Measurements from ENCODE around the gene PLP2.
A peak's percentile ranks its signal among the peaks of the same experiment; 100 is the strongest.
"Not testable (repeated sequence)": the region's sequence is repeated elsewhere in the genome, so short reads cannot be mapped to it uniquely, and the experiment has no call there.

The PLP2 gene

GRCh38 chrX:49171752-49172279 is at the start of gene PLP2:
Gene PLP2, plus strand, starts transcription at chrX:49171898. Its CDS starts 103 bp downstream, at chrX:49172001.
- Histone ChIP-seq H3K9me2 (ENCODE audit: low read depth, low read length) (no peaks in the 10 kb centered on the region), H3K4me1 (ENCODE audit: insufficient read depth, low read length, severe bottlenecking) (peaks cover 30% of the 10 kb centered on the region), H3K9me3 (ENCODE audit: low read length) (no peaks in the 10 kb centered on the region), H2AFZ (ENCODE audit: low read length) (no peak within 1 kb of the TSS), H3K4me2 (ENCODE audit: low read length) (peak within 1 kb of the TSS; percentile 63), H3K27ac (ENCODE audit: low read depth, low read length, poor library complexity, severe bottlenecking) (peak within 1 kb of the TSS; percentile 63), H4K20me1 (ENCODE audit: insufficient read depth, low read length) (no peaks in the 10 kb centered on the region), H3K9ac (ENCODE audit: low read length) (peak within 1 kb of the TSS; percentile 83), H3F3A (ENCODE audit: insufficient read depth, low read length) (no peaks in the 10 kb centered on the region), H3K36me3 (ENCODE audit: insufficient read depth, low read length) (peaks cover 33% of the 10 kb centered on the region), H3K27me3 (ENCODE audit: insufficient read depth, low read length) (no peaks in the 10 kb centered on the region), H3K79me2 (ENCODE audit: insufficient read depth, low read length) (no peaks in the 10 kb centered on the region), H3K4me3 (ENCODE audit: low read depth, low read length, poor library complexity, severe bottlenecking) (peak within 1 kb of the TSS; percentile 82)
- TF ChIP-seq EZH2 (IDR thresholded peaks at IDR 0.05; ENCODE audit: borderline replicate concordance, low read length): no peak

DNA sequence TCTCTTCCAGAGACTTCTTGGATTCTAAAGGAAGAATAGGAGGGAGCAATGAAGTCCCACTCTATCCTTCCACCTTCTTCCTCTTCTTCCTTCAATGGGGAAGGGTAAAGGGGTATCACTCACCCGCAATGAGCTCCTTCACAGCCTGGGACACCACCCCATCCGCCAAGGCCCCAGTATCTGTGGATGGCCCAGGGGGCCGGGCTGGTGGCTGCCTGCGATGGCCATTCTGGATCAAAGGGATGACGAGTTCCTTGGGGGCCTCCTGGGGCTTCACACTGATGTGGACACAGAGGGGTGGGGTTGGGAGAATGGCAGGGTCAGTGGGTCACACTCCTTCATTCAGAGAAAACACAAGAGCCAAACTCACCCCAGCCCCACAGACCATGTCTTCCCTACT is 49.2 kb upstream of the PLP2 start:
- no peak overlapping the region for H2AFZ ChIP-seq (ENCODE audit: low read length)
- TF ChIP-seq CTCF (IDR thresholded peaks at IDR 0.05; ENCODE audit: low read length) (no peak), EZH2 (IDR thresholded peaks at IDR 0.05; ENCODE audit: borderline replicate concordance, low read length) (no peak)
- H3K9ac ChIP-seq (ENCODE audit: low read length): peak overlapping the region; percentile 100; the same call in 1 of the 2 replicates
- no peak overlapping the region for H3K27ac ChIP-seq (ENCODE audit: low read depth, low read length, poor library complexity, severe bottlenecking)
- H3K4me3 ChIP-seq (ENCODE audit: low read depth, low read length, poor library complexity, severe bottlenecking): peak overlapping the region; percentile 99
- H4K20me1 ChIP-seq (ENCODE audit: insufficient read depth, low read length): no peaks in the 10 kb centered on the region
- H3K79me2 ChIP-seq (ENCODE audit: insufficient read depth, low read length): peaks cover 10% of the 10 kb centered on the region
- peaks cover 13% of the 10 kb centered on the region; the same call in 1 of the 2 replicates for H3K36me3 ChIP-seq (ENCODE audit: insufficient read depth, low read length)
- H3K27me3 ChIP-seq (ENCODE audit: insufficient read depth, low read length): no peaks in the 10 kb centered on the region
- H3K4me1 ChIP-seq (ENCODE audit: insufficient read depth, low read length, severe bottlenecking): peaks cover 9% of the 10 kb centered on the region
- no peaks in the 10 kb centered on the region for H3K9me2 ChIP-seq (ENCODE audit: low read depth, low read length)
- no peaks in the 10 kb centered on the region for H3F3A ChIP-seq (ENCODE audit: insufficient read depth, low read length)
- peak overlapping the region; percentile 98 for H3K4me2 ChIP-seq (ENCODE audit: low read length)
- no peaks in the 10 kb centered on the region for H3K9me3 ChIP-seq (ENCODE audit: low read length)

- H3K27me3 ChIP-seq (ENCODE audit: insufficient read depth, low read length); H3K4me2 ChIP-seq (ENCODE audit: low read length); H3K4me3 ChIP-seq (ENCODE audit: low read depth, low read length, poor library complexity, severe bottlenecking); H3K27ac ChIP-seq (ENCODE audit: low read depth, low read length, poor library complexity, severe bottlenecking); H4K20me1 ChIP-seq (ENCODE audit: insufficient read depth, low read length); H3K36me3 ChIP-seq (ENCODE audit: insufficient read depth, low read length); H3F3A ChIP-seq (ENCODE audit: insufficient read depth, low read length); H3K79me2 ChIP-seq (ENCODE audit: insufficient read depth, low read length); H3K9me2 ChIP-seq (ENCODE audit: low read depth, low read length); H3K9ac ChIP-seq (ENCODE audit: low read length); H3K9me3 ChIP-seq (ENCODE audit: low read length); H2AFZ ChIP-seq (ENCODE audit: low read length): not testable (repeated sequence)
- peaks cover 10% of the 10 kb centered on the region for H3K4me1 ChIP-seq (ENCODE audit: insufficient read depth, low read length, severe bottlenecking)
Measured at GRCh38 chrX:49127742-49128258, 43.9 kb upstream of the PLP2 start.

GRCh38 chrX:49129427-49129826 is 42.3 kb upstream of the PLP2 start:
- no peaks in the 10 kb centered on the region for H3F3A ChIP-seq (ENCODE audit: insufficient read depth, low read length)
- H3K27ac ChIP-seq (ENCODE audit: low read depth, low read length, poor library complexity, severe bottlenecking): peak overlapping the region; percentile 21
- no peak for TF ChIP-seq EZH2 (IDR thresholded peaks at IDR 0.05; ENCODE audit: borderline replicate concordance, low read length)
- no peak for TF ChIP-seq CTCF (IDR thresholded peaks at IDR 0.05; ENCODE audit: low read length)
- no peaks in the 10 kb centered on the region for H3K79me2 ChIP-seq (ENCODE audit: insufficient read depth, low read length)
- H3K4me3 ChIP-seq (ENCODE audit: low read depth, low read length, poor library complexity, severe bottlenecking): no peak overlapping the region
- H3K4me1 ChIP-seq (ENCODE audit: insufficient read depth, low read length, severe bottlenecking): peaks cover 7% of the 10 kb centered on the region
- H3K9me3 ChIP-seq (ENCODE audit: low read length): no peaks in the 10 kb centered on the region
- H3K9ac ChIP-seq (ENCODE audit: low read length): no peak overlapping the region; the same call in 1 of the 2 replicates
- H3K9me2 ChIP-seq (ENCODE audit: low read depth, low read length): no peaks in the 10 kb centered on the region
- no peaks in the 10 kb centered on the region for H3K27me3 ChIP-seq (ENCODE audit: insufficient read depth, low read length)
- H3K4me2 ChIP-seq (ENCODE audit: low read length): no peak overlapping the region
- H2AFZ ChIP-seq (ENCODE audit: low read length): peak overlapping the region; percentile 42; the same call in 1 of the 2 replicates
- no peaks in the 10 kb centered on the region for H4K20me1 ChIP-seq (ENCODE audit: insufficient read depth, low read length)
- no peaks in the 10 kb centered on the region for H3K36me3 ChIP-seq (ENCODE audit: insufficient read depth, low read length)

GRCh38 chrX:49132275-49132674 is 39.4 kb upstream of the PLP2 start:
- not testable (repeated sequence) for H3K4me3 ChIP-seq (ENCODE audit: low read depth, low read length, poor library complexity, severe bottlenecking); H3K9ac ChIP-seq (ENCODE audit: low read length); H3K9me2 ChIP-seq (ENCODE audit: low read depth, low read length); H3K79me2 ChIP-seq (ENCODE audit: insufficient read depth, low read length); H3K4me1 ChIP-seq (ENCODE audit: insufficient read depth, low read length, severe bottlenecking); H3K4me2 ChIP-seq (ENCODE audit: low read length); H3K27me3 ChIP-seq (ENCODE audit: insufficient read depth, low read length); H3K36me3 ChIP-seq (ENCODE audit: insufficient read depth, low read length); H3F3A ChIP-seq (ENCODE audit: insufficient read depth, low read length); H4K20me1 ChIP-seq (ENCODE audit: insufficient read depth, low read length); H3K27ac ChIP-seq (ENCODE audit: low read depth, low read length, poor library complexity, severe bottlenecking); H3K9me3 ChIP-seq (ENCODE audit: low read length); H2AFZ ChIP-seq (ENCODE audit: low read length)

Measured in OCI-LY1 (cell line).